Lower leg skin (tissue), 3 donors: Measurements from ENCODE around the gene GUCY1A1.

Experiments used
- CTCF ChIP-seq, 3 donors: fragments of 450-650 bp; IDR thresholded peaks; one replicate each; pipeline ENCODE4 v1.5.1; 2016; ENCODE audit warnings: antibody characterized with exemption in 3 of 3, mild to moderate bottlenecking in 3 of 3, moderate library complexity in 2 of 3
- POLR2A ChIP-seq, 2 donors: fragments of 450-650 bp; IDR thresholded peaks; one replicate each; pipeline ENCODE4 v1.6.1; 2016 to 2017; ENCODE audit warnings: antibody characterized with exemption in 2 of 2, mild to moderate bottlenecking in 1 of 2, moderate library complexity in 1 of 2

GRCh38 chr4:155673453-155673979, 6.9 kb downstream of the GUCY1A1 start:
- no peak for TF ChIP-seq POLR2A (IDR thresholded peaks at IDR 0.05)
- no peak for TF ChIP-seq CTCF (IDR thresholded peaks at IDR 0.05)
